ENCODE data around the gene TSEN34.

GRCh38 chr19:54201980-54202379, 10.9 kb downstream of the TSEN34 start:
- TF ChIP-seq CTCF (IDR thresholded peaks at IDR 0.05), result no peak
- TF ChIP-seq POLR2AphosphoS5 (IDR thresholded peaks at IDR 0.05; ENCODE audit: low read depth, low read length), result no peak
- TF ChIP-seq, protein P1, sequence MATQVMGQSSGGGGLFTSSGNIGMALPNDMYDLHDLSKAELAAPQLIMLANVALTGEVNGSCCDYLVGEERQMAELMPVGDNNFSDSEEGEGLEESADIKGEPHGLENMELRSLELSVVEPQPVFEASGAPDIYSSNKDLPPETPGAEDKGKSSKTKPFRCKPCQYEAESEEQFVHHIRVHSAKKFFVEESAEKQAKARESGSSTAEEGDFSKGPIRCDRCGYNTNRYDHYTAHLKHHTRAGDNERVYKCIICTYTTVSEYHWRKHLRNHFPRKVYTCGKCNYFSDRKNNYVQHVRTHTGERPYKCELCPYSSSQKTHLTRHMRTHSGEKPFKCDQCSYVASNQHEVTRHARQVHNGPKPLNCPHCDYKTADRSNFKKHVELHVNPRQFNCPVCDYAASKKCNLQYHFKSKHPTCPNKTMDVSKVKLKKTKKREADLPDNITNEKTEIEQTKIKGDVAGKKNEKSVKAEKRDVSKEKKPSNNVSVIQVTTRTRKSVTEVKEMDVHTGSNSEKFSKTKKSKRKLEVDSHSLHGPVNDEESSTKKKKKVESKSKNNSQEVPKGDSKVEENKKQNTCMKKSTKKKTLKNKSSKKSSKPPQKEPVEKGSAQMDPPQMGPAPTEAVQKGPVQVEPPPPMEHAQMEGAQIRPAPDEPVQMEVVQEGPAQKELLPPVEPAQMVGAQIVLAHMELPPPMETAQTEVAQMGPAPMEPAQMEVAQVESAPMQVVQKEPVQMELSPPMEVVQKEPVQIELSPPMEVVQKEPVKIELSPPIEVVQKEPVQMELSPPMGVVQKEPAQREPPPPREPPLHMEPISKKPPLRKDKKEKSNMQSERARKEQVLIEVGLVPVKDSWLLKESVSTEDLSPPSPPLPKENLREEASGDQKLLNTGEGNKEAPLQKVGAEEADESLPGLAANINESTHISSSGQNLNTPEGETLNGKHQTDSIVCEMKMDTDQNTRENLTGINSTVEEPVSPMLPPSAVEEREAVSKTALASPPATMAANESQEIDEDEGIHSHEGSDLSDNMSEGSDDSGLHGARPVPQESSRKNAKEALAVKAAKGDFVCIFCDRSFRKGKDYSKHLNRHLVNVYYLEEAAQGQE (IDR thresholded peaks at IDR 0.05; ENCODE audit: insufficient read depth in 1 of 2, low read depth in 2 of 2, low read length in 1 of 2), result no peak
- TF ChIP-seq SIN3A (IDR thresholded peaks at IDR 0.05; ENCODE audit: borderline replicate concordance, insufficient read depth, low read depth, low read length), result no peak
